ENCODE results near the gene PIPOX.

DNA sequence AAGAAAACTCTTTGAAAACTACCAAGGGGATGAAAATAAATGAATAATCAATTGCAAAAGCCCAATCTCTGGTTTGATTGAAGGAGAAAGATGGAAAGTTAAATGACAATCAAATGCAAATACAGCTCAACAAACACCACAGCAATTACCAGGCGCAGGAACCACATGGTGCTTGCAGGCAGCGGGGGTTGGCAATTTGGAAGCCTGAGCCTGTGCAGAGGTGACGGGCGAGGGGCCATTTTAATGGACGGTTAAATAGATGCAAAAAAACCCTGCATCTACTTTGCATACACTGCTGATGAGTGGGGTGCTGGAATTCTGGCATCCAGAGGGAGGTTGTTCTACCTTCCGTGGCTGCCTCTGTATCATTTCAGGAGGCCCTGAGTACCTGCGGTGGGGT, 32.4 kb upstream of the PIPOX start:
- TF ChIP-seq CTCF (IDR thresholded peaks at IDR 0.05) (no peak), POLR2AphosphoS5 (IDR thresholded peaks at IDR 0.05) (no peak)

Data from gastroesophageal sphincter (tissue), 3 donors.